Measurements from ENCODE around the gene SARDH. TPM values are rescaled to one million over a fixed set of nuclear protein-coding genes. Genes with fewer than 3 reads are reported as not detected.

The SARDH gene
- total RNA-seq, 4 donors from 2014 or later, result 0.34 to 0.88 (median 0.57) TPM; not detected in 1

DNA sequence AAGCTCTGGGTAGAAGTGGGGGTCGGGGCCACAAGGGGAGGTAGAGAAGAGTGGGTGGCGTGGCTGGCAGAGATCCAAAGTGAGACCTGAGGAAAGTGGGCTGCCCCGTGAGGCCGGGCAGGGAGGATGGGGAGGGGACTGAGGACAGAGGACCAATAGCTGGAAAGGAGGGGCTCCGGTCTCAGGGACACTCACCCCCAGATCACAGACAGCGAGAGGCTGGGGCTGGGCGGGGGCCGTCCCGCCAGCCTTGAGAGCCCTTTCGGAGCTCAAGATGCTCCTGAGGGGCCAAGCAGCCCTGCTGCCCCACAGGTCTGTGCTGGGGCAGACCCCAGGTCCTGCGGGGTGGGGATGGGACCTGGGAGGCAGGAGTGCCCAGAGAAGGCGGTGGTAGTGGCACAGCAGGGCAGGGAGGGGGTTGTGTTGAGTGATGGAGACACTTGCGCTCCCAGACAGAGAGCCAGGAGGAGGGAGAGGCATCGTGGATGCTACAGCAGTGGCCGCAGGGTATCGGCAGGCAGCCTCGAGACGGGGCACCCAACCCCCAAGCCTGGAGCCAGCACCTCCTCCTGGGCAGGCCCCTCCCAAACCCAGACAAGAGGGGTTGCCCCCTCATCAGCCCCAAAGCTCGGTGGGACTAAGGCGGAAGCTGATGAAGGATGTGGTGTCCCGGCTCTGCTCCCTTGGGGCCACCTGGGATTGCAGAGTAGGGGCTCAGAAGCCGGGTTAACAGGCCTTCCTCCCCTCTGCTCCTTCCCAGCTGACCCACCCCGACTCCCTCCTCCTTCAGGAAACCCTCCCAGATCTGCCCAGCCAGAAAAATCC is 3.4 kb downstream of the SARDH start:
- TF ChIP-seq, protein P1, sequence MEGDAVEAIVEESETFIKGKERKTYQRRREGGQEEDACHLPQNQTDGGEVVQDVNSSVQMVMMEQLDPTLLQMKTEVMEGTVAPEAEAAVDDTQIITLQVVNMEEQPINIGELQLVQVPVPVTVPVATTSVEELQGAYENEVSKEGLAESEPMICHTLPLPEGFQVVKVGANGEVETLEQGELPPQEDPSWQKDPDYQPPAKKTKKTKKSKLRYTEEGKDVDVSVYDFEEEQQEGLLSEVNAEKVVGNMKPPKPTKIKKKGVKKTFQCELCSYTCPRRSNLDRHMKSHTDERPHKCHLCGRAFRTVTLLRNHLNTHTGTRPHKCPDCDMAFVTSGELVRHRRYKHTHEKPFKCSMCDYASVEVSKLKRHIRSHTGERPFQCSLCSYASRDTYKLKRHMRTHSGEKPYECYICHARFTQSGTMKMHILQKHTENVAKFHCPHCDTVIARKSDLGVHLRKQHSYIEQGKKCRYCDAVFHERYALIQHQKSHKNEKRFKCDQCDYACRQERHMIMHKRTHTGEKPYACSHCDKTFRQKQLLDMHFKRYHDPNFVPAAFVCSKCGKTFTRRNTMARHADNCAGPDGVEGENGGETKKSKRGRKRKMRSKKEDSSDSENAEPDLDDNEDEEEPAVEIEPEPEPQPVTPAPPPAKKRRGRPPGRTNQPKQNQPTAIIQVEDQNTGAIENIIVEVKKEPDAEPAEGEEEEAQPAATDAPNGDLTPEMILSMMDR (IDR thresholded peaks at IDR 0.05; ENCODE audit: low read depth), result no peak

DNA sequence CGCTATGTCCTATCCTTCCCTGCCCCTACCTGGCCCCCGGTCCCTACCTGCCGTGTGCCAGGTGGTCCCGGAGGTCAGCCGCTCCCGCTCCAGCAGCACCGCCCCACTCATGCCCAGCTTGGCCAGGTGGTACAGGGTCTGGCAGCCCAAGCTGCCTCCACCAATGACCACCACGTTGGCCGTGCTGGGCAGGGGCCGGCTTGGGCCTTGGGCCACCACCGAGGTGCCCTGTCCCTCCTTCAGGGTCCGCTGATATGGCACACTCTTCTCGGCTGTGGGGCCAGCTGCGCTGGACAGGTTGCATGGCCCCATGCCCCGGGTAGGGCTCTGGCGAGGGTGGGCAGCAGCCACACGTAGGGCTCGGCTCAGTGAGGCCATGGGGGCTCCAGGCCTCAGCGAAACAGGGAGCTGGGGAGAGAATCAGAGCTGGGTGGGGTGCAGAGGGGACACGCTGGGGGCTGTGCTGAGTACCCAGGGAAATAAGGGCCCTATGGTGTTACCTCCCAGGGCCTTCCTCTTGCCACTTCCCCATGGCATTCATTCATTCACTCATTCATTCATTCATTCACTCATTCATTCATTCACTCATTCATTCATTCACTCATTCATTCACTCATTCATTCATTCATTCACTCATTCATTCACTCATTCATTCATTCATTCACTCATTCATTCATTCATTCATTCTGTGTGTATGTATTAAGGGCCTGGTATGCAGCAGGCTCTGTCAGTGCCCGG is 4.2 kb downstream of the SARDH start:
- TF ChIP-seq, protein P1 (IDR thresholded peaks at IDR 0.05; ENCODE audit: low read depth), result no peak

DNA sequence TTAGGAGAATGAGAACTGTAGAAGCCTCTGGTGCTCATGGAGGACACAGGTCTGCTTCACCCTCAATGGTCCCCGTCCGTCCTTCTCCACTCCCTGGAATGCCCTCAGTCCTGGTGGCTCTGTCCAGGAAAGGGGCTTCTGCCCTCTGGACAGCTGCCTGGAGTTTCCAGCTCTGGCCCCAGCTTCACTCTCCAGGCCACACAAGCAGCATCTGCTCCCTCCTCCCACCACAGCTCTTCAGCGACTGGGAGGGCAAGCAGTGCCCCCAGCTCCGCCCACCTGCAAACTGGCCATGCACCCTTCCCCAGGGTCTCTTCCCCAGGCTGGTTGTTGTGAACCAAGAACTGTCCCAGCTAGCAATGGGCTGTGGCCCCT is 4.7 kb downstream of the SARDH start:
- TF ChIP-seq, protein P1 (IDR thresholded peaks at IDR 0.05; ENCODE audit: low read depth), result no peak

DNA sequence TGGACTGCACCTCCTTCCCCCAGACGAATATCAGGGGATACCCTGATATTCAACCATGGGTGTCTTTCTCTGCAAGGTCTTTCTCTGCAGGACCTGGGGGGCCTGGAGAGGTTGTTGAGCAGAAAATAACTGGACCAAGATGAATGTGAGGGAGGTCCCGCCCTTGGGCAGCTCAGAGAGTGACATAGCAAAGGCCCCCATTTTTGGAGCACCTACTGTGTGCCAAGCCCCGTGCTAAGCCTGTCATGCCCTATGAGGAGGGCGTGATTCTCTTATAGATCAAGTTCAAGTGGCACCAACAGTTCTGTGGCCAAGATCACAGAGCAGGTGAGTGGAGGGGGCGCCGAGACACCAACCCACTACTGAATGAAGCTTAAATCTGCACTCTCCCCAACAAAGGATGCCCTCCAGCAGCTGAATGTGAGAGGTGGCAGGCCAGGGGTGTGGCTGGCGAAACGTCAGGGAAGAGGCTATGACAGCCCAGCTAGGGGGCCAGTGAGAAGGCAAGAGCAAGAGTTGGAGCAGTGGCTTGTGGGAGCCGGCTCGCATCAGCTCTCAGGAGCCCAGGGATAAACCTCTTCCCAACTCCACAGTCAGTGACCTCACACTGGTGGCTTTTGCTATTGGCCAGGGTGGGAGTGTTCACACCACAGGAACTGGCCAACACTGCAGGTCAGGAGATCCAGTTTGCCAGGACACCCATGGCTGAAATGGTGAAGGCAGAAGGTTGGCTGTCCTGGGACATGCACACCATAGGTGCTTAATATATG is 5.3 kb downstream of the SARDH start:
- TF ChIP-seq, protein P1 (IDR thresholded peaks at IDR 0.05; ENCODE audit: low read depth), result no peak

DNA sequence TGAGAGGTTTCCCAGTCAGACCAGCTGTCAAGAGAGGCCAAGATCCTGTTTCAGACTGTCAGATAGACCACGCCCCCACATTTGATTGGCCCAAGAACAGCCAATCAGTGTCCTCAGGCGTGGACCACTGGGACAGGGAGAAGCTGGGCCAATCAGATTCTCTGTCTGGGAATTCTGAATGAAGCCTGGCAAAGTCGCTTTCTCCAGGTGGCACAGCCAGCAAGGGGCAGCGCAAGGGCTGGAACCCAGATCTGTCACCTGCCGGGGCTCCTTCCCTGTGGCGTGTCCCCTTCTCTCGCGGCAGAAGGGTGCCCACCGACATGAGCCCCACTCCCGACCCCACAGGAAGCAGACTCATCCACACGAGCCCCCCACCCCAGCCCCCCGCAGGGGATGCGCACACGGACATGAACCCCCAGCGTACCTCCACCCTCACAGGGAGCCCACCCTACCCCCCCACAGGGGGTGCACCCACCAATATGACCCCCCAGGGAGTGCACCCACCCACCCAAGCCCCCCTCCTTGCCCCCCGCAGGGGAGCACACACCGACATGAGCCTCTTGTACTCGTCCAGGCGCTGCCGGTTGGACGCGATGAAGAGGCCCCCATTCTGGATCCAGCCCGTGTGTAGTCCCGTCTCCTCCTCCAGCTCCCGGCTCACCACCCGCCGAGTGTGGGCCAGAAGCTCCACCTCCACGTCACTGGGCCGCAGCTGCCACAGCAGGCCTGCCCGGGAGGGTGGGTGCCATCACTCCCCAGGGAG is 6.1 kb downstream of the SARDH start:
- TF ChIP-seq, protein P1 (IDR thresholded peaks at IDR 0.05; ENCODE audit: low read depth), result no peak

DNA sequence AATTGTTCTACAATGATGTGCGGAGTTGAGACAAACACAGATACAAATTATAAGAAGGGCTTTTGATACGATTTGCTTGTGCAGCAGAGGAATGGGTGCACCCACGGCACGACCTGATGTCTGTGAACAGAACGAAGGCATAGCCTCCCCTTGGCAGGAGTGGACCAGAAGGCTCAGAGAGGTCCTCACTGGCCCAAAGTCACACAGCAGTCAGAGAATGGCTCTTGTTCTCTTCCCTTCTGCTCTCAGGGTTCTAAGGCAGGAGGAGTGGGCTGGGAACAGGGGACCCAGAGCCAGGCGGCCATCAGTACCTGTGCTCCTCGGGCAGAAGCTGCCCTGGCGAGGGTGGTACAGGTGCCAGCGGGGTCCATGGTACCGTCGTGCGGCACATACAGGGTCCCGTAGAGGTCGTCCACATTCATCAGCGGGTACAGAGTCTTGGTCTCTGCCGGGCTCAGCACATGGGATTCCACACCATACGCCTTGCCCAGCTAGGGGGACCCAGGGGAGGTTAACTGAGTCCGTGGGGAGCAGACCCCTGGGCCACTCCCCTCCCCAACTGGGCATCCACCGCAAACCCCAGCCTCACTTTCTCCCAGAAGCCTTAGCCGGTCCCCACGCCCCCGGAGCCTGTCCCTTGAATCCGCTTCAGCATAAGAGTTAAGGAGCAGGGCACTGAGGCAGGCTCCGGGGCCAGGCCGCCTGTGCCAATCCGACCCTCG is 7.0 kb downstream of the SARDH start:
- TF ChIP-seq, protein P1 (IDR thresholded peaks at IDR 0.05; ENCODE audit: low read depth), result no peak

Measured in subcutaneous adipose tissue (tissue), 4 donors.